Endodermal cell (in vitro differentiated cells): Measurements from ENCODE around the gene CCNQ. TPM values are rescaled to one million over a fixed set of nuclear protein-coding genes. Genes with fewer than 3 reads are reported as not detected.

Experiments
- DNase-seq: peaks from one replicate; pipeline ENCODE4 v3.0.0-alpha.2; 2017
- H3K27ac ChIP-seq: 2 replicates; pipeline ENCODE4 v1.5.1; 2013; ENCODE audit warnings: mild to moderate bottlenecking, low read depth, low read length, moderate library complexity
- H3K27me3 ChIP-seq: 2 replicates; pipeline ENCODE4 v1.6.1; 2013; ENCODE audit warnings: mild to moderate bottlenecking, low read length, moderate library complexity; ENCODE audit not compliant: insufficient read depth, control insufficient read depth, poor library complexity, severe bottlenecking
- H3K36me3 ChIP-seq: 2 replicates; pipeline ENCODE4 v1.7.0; 2013; ENCODE audit warnings: mild to moderate bottlenecking, low read length, moderate library complexity; ENCODE audit not compliant: control insufficient read depth, insufficient read depth
- H3K4me1 ChIP-seq: one replicate; pipeline ENCODE4 v1.7.0; 2013; ENCODE audit warnings: low read length; ENCODE audit not compliant: control insufficient read depth, insufficient read depth
- H3K4me3 ChIP-seq: 2 replicates; pipeline ENCODE4 v1.5.1; 2013; ENCODE audit warnings: mild to moderate bottlenecking, low read length, moderate library complexity
- H3K9ac ChIP-seq: 2 replicates; pipeline ENCODE4 v1.6.1; 2013; ENCODE audit warnings: mild to moderate bottlenecking, low read length, moderate library complexity; ENCODE audit not compliant: poor library complexity, severe bottlenecking; ENCODE audit errors: extremely low read depth
- H3K9me3 ChIP-seq: 2 replicates; pipeline ENCODE4 v1.6.1; 2013; ENCODE audit warnings: mild to moderate bottlenecking, low read length, moderate library complexity; ENCODE audit not compliant: control insufficient read depth
- H3K27ac Mint-ChIP-seq: 2 replicates; pipeline ENCODE4 v1.8.0; 2020; ENCODE audit warnings: mixed read lengths
- H3K27me3 Mint-ChIP-seq: 2 replicates; pipeline ENCODE4 v1.8.0; 2021; ENCODE audit warnings: mild to moderate bottlenecking, mixed read lengths; ENCODE audit not compliant: insufficient read depth
- H3K36me3 Mint-ChIP-seq: 2 replicates; pipeline ENCODE4 v1.8.0; 2020; ENCODE audit warnings: low read depth, mixed read lengths
- H3K4me1 Mint-ChIP-seq: 2 replicates; pipeline ENCODE4 v1.8.0; 2020; ENCODE audit warnings: mixed read lengths
- H3K4me3 Mint-ChIP-seq: 2 replicates; pipeline ENCODE4 v1.8.0; 2020; ENCODE audit warnings: mild to moderate bottlenecking, moderate library complexity, mixed read lengths
- H3K9me3 Mint-ChIP-seq: 2 replicates; pipeline ENCODE4 v1.8.0; 2020; ENCODE audit warnings: mild to moderate bottlenecking, mixed read lengths
- WGBS, 2 experiments: methylation state at CpG; one replicate each; pipeline versions ENCODE4 v1.1.5 to v1.1.7; 2013; ENCODE audit warnings: missing lambda C conversion rate in 2 of 2, mixed read lengths in 1 of 2; ENCODE audit not compliant: insufficient coverage in 1 of 2, insufficient read length in 1 of 2; 5-methylcytosine and 5-hydroxymethylcytosine counted together
- total RNA-seq, 2 donors: library from RNA; stranded (reverse); fragmentation: NEBNext Ultra II Directional in 1 of 2; extraction: Animal tissue kit (Norgen Biotek cat#: 25700) in 1 of 2; gene quantifications; 2 replicates in 1 of 2; 3 replicates in 1 of 2; pipeline ENCODE4 v1.2.1, GENCODE V29; 2021
- TF ChIP-seq, protein P1 (sequence below): fragments of 200-600 bp; sonication (generic); conservative IDR thresholded peaks from 2 replicates; pipeline ENCODE4 v1.5.0; 2021; ENCODE audit warnings: antibody characterized with exemption, mild to moderate bottlenecking

The CCNQ gene
- total RNA-seq, 2 donors from 2014 or later: 17.1 to 20.8 TPM

DNA sequence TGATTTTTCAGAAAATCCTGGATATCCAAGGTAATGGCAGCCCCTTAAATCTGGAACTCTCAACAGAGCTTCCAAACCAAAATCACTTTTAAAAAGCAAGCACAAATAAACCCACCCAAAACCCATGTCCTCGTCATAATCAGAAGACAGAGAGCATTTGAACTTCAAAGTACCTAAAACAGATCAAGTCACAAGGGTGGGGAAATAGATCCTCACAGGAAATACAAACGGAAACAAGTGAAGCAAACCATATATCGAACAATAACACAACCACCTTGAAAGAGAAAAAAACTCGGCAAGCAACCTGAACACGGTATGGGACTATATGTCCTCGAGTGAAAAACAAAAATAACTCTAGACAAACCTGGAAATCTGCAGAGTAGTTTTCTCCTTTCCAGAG, 15.9 kb upstream of the CCNQ start:
- no peaks in the 10 kb centered on the region for H3K36me3 ChIP-seq
- no peak overlapping the region for H3K4me3 Mint-ChIP-seq
- no peaks in the 10 kb centered on the region for H3K4me1 Mint-ChIP-seq
- 70 to 77% methylated on average over 2 to 5 of the region's 6 CpGs for WGBS, 2 experiments
- H3K4me1 ChIP-seq: no peaks in the 10 kb centered on the region
- peaks cover 58% of the 10 kb centered on the region for H3K27me3 ChIP-seq
- H3K36me3 Mint-ChIP-seq: no peaks in the 10 kb centered on the region
- no peaks in the 10 kb centered on the region for H3K9me3 ChIP-seq
- no peak overlapping the region for H3K9ac ChIP-seq
- H3K4me3 ChIP-seq: no peak overlapping the region
- no peak overlapping the region for H3K27ac Mint-ChIP-seq
- TF ChIP-seq, protein P1, sequence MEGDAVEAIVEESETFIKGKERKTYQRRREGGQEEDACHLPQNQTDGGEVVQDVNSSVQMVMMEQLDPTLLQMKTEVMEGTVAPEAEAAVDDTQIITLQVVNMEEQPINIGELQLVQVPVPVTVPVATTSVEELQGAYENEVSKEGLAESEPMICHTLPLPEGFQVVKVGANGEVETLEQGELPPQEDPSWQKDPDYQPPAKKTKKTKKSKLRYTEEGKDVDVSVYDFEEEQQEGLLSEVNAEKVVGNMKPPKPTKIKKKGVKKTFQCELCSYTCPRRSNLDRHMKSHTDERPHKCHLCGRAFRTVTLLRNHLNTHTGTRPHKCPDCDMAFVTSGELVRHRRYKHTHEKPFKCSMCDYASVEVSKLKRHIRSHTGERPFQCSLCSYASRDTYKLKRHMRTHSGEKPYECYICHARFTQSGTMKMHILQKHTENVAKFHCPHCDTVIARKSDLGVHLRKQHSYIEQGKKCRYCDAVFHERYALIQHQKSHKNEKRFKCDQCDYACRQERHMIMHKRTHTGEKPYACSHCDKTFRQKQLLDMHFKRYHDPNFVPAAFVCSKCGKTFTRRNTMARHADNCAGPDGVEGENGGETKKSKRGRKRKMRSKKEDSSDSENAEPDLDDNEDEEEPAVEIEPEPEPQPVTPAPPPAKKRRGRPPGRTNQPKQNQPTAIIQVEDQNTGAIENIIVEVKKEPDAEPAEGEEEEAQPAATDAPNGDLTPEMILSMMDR: no peak
- peaks cover 64% of the 10 kb centered on the region for H3K27me3 Mint-ChIP-seq
- DNase-seq: no peak
- no peak overlapping the region for H3K27ac ChIP-seq
- H3K9me3 Mint-ChIP-seq: peaks cover 68% of the 10 kb centered on the region

DNA sequence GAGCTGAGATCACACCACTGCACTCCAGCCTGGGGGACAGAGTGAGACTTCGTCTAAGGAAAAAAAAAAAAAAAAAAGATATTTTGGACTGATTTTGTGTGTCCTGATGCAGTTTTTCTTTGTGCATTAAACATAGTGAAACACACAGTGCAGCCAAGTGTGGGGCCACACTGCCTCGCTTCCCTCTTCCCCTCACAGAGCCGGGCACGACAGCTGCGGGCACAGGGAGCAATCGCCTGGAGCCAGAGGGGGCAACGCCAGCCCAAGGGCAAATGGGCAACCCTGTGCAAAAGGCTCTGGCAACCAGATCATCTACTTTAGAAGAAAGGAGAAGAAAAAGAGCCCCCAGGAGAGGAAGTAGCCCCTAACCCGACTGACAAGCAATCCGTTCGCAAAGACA, 13.5 kb upstream of the CCNQ start:
- no peak for DNase-seq
- Histone ChIP-seq H3K4me1 (no peaks in the 10 kb centered on the region), H3K4me3 (no peak overlapping the region), H3K36me3 (no peaks in the 10 kb centered on the region), H3K9me3 (no peaks in the 10 kb centered on the region), H3K27ac (no peak overlapping the region), H3K9ac (no peak overlapping the region), H3K27me3 (peaks cover 59% of the 10 kb centered on the region)
- peaks cover 69% of the 10 kb centered on the region for H3K9me3 Mint-ChIP-seq
- peaks cover 69% of the 10 kb centered on the region for H3K27me3 Mint-ChIP-seq
- H3K36me3 Mint-ChIP-seq: no peaks in the 10 kb centered on the region
- no peak overlapping the region for H3K27ac Mint-ChIP-seq
- WGBS, 2 experiments: 86 to 89% methylated on average over 7 of the region's 10 CpGs
- H3K4me1 Mint-ChIP-seq: no peaks in the 10 kb centered on the region
- H3K4me3 Mint-ChIP-seq: no peak overlapping the region
- TF ChIP-seq, protein P1: no peak

DNA sequence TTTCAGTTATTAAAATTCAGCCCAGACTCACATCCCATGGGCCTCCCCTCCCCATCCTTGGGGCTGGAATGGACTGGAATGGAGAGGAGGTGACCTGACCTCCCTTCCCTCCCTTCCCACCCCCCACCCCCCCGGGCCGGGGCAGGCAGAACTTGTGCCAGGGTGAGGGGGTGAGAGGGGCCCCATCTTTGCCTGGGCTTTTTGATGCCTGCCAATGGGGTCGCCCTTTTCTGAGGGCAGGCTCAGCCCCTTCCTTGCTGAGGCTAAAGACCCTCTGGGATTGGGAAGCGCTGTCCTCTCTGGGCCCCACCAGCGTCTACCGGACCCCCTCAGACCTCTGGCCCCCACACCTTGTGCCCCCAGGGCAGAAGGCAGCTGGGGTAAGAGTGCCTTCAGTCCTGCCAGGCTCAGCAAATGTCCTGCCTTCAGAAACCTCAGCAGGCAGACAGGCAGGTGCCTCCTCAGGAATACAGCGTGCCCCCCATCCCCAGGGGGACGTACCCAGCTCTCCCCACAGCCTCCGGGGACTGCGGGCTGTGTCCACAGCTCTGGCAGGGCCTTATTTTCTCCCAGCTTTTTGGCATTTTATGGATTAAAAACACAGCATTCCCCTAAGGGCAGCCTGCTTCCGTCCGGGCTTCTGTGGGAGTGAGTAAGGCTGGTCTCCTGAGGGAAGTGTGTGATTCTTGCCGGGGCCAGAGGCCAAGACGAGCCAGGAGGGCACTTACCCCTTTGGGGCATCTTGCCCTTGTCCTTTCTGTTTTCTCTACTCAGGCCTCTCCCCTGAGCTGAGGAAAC, 12.6 kb upstream of the CCNQ start:
- H3K9me3 ChIP-seq: no peaks in the 10 kb centered on the region
- Mint-ChIP-seq H3K36me3 (no peaks in the 10 kb centered on the region), H3K27me3 (peaks cover 75% of the 10 kb centered on the region), H3K4me1 (no peaks in the 10 kb centered on the region), H3K4me3 (no peak overlapping the region), H3K9me3 (peaks cover 72% of the 10 kb centered on the region), H3K27ac (no peak overlapping the region)
- H3K9ac ChIP-seq: no peak overlapping the region
- no peak overlapping the region for H3K4me3 ChIP-seq
- H3K36me3 ChIP-seq: no peaks in the 10 kb centered on the region
- no peak for DNase-seq
- H3K27ac ChIP-seq: no peak overlapping the region
- TF ChIP-seq, protein P1: no peak
- H3K4me1 ChIP-seq: no peaks in the 10 kb centered on the region
- WGBS, 2 experiments: 84 to 100% methylated on average over 3 to 11 of the region's 14 CpGs
- H3K27me3 ChIP-seq: peaks cover 50% of the 10 kb centered on the region
